Measurements from ENCODE around the gene CRTAP.
"Not testable (repeated sequence)": the region's sequence is repeated elsewhere in the genome, so short reads cannot be mapped to it uniquely, and the experiment has no call there.

The CRTAP gene

GRCh38 chr3:33124638-33125037 is 10.8 kb downstream of the CRTAP start:
- Histone ChIP-seq H3K9me3 (replicated peaks in 1 of 11) (no peaks in the 10 kb centered on the region), H3K4me1 (peaks cover 0 to 25% (median 23%) of the 10 kb centered on the region in 10 experiments; a peak in 15 of 20 replicates), H3K27ac (no peak overlapping the region), H3K4me2 (no peak overlapping the region), H3K9ac (no peak overlapping the region), H3K27me3 (no peaks in the 10 kb centered on the region), H4K20me1 (peaks cover 0 to 12% (median 0%) of the 10 kb centered on the region in 11 experiments; a peak in 7 of 22 replicates), H3K4me3 (no peak overlapping the region), H3K36me3 (peaks cover 71 to 98% (median 90%) of the 10 kb centered on the region in 11 experiments)
- no peak for TF ChIP-seq Cebpa-rat (IDR thresholded peaks at IDR 0.05)

- no peak overlapping the region for H3K9ac ChIP-seq
- peaks cover 73 to 98% (median 93%) of the 10 kb centered on the region in 11 experiments for H3K36me3 ChIP-seq
- no peak overlapping the region for H3K27ac ChIP-seq
- no peak overlapping the region for H3K4me2 ChIP-seq
- peaks cover 0 to 12% (median 0%) of the 10 kb centered on the region in 11 experiments; a peak in 4 of 22 replicates for H4K20me1 ChIP-seq
- H3K4me1 ChIP-seq = peaks cover 0 to 14% (median 13%) of the 10 kb centered on the region in 10 experiments; a peak in 15 of 20 replicates
- no peak overlapping the region for H3K4me3 ChIP-seq
- TF ChIP-seq Cebpa-rat (IDR thresholded peaks at IDR 0.05) = no peak
- no peaks in the 10 kb centered on the region for H3K27me3 ChIP-seq
- no peaks in the 10 kb centered on the region for H3K9me3 ChIP-seq (replicated peaks in 1 of 11)
Observed at GRCh38 chr3:33125840-33126239, 12.0 kb downstream of the CRTAP start.

GRCh38 chr3:33128706-33129105 is 14.9 kb downstream of the CRTAP start:
- TF ChIP-seq Cebpa-rat (IDR thresholded peaks at IDR 0.05) = no peak
- peaks cover 74 to 98% (median 92%) of the 10 kb centered on the region in 11 experiments for H3K36me3 ChIP-seq

GRCh38 chr3:33130144-33130543 is 16.3 kb downstream of the CRTAP start:
- Histone ChIP-seq H3K4me1 (peaks cover 0 to 8% (median 6%) of the 10 kb centered on the region in 10 experiments; a peak in 6 of 20 replicates), H3K9ac (no peak overlapping the region), H3K36me3 (peaks cover 72 to 98% (median 92%) of the 10 kb centered on the region in 11 experiments), H3K27ac (no peak overlapping the region), H3K27me3 (no peaks in the 10 kb centered on the region), H3K4me3 (no peak overlapping the region), H3K9me3 (replicated peaks in 1 of 11) (no peaks in the 10 kb centered on the region), H3K4me2 (no peak overlapping the region), H4K20me1 (peaks cover 0 to 19% (median 8%) of the 10 kb centered on the region in 11 experiments; a peak in 8 of 22 replicates)
- TF ChIP-seq Cebpa-rat (IDR thresholded peaks at IDR 0.05) = no peak

More at GRCh38 chr3:33128706-33129105, 14.9 kb downstream of the CRTAP start:
- no peaks in the 10 kb centered on the region for H3K9me3 ChIP-seq (replicated peaks in 1 of 11)
- H3K4me3 ChIP-seq = no peak overlapping the region
- no peak overlapping the region for H3K27ac ChIP-seq
- peaks cover 0 to 4% (median under 1%) of the 10 kb centered on the region in 10 experiments; a peak in 5 of 20 replicates for H3K4me1 ChIP-seq
- H3K9ac ChIP-seq = no peak overlapping the region
- H3K27me3 ChIP-seq = no peaks in the 10 kb centered on the region
- H4K20me1 ChIP-seq = peaks cover 0 to 19% (median 8%) of the 10 kb centered on the region in 11 experiments; a peak in 8 of 22 replicates
- H3K4me2 ChIP-seq = no peak overlapping the region

GRCh38 chr3:33131331-33132018 is 17.7 kb downstream of the CRTAP start:
- Histone ChIP-seq H3K27me3 (no peaks in the 10 kb centered on the region), H3K9ac (peak overlapping the region in 1 of 11 experiments; percentile 28; a peak in 1 of 22 replicates), H4K20me1 (peaks cover 0 to 19% (median 8%) of the 10 kb centered on the region in 11 experiments; a peak in 8 of 22 replicates), H3K4me2 (no peak overlapping the region), H3K4me1 (peaks cover 0 to 8% (median 6%) of the 10 kb centered on the region in 10 experiments; a peak in 6 of 20 replicates), H3K4me3 (no peak overlapping the region), H3K36me3 (peaks cover 70 to 98% (median 90%) of the 10 kb centered on the region in 11 experiments), H3K9me3 (replicated peaks in 1 of 11) (no peaks in the 10 kb centered on the region), H3K27ac (no peak overlapping the region)
- no peak for TF ChIP-seq Cebpa-rat (IDR thresholded peaks at IDR 0.05)

GRCh38 chr3:33132019-33132360 is 18.2 kb downstream of the CRTAP start:
- peaks cover 76 to 98% (median 90%) of the 10 kb centered on the region in 11 experiments for H3K36me3 ChIP-seq
- H3K9me3 ChIP-seq (replicated peaks in 1 of 11) = no peaks in the 10 kb centered on the region
- H3K9ac ChIP-seq = 0 out of 22 replicates have a peak overlapping the region, but pooled peaks of 1 of the 11 experiments have one; percentile 34
- peaks cover 0 to 19% (median 8%) of the 10 kb centered on the region in 11 experiments; a peak in 8 of 22 replicates for H4K20me1 ChIP-seq
- no peak overlapping the region for H3K27ac ChIP-seq
- no peak overlapping the region for H3K4me2 ChIP-seq
- TF ChIP-seq Cebpa-rat (IDR thresholded peaks at IDR 0.05) = no peak
- peaks cover 0 to 8% (median 6%) of the 10 kb centered on the region in 10 experiments; a peak in 6 of 20 replicates for H3K4me1 ChIP-seq
- no peak overlapping the region for H3K4me3 ChIP-seq
- H3K27me3 ChIP-seq = no peaks in the 10 kb centered on the region

GRCh38 chr3:33134026-33134625 is 20.3 kb downstream of the CRTAP start:
- no peak overlapping the region for H3K27ac ChIP-seq
- H3K36me3 ChIP-seq = peaks cover 80 to 93% (median 83%) of the 10 kb centered on the region in 11 experiments
- H4K20me1 ChIP-seq = peaks cover 0 to 14% (median 8%) of the 10 kb centered on the region in 11 experiments; a peak in 7 of 22 replicates
- no peaks in the 10 kb centered on the region for H3K9me3 ChIP-seq (replicated peaks in 1 of 11)
- no peak for TF ChIP-seq Cebpa-rat (IDR thresholded peaks at IDR 0.05)
- no peaks in the 10 kb centered on the region for H3K27me3 ChIP-seq
- peaks cover 0 to 8% (median 6%) of the 10 kb centered on the region in 10 experiments; a peak in 6 of 20 replicates for H3K4me1 ChIP-seq
- peak overlapping the region in 2 of 11 experiments; percentile 2 to 6; a peak in 1 of 22 replicates for H3K4me2 ChIP-seq
- H3K9ac ChIP-seq = peak overlapping the region in 1 of 11 experiments; percentile 30; a peak in 2 of 22 replicates
- H3K4me3 ChIP-seq = no peak overlapping the region

GRCh38 chr3:33137691-33138090 is 23.9 kb downstream of the CRTAP start:
- no peaks in the 10 kb centered on the region for H3K27me3 ChIP-seq
- H3K4me2 ChIP-seq = no peak overlapping the region
- H3K4me3 ChIP-seq = no peak overlapping the region
- peaks cover 72 to 97% (median 79%) of the 10 kb centered on the region in 11 experiments for H3K36me3 ChIP-seq
- H4K20me1 ChIP-seq = no peaks in the 10 kb centered on the region
- H3K9me3 ChIP-seq (replicated peaks in 1 of 11) = no peaks in the 10 kb centered on the region
- TF ChIP-seq Cebpa-rat (IDR thresholded peaks at IDR 0.05) = no peak
- H3K9ac ChIP-seq = no peak overlapping the region
- no peak overlapping the region for H3K27ac ChIP-seq
- H3K4me1 ChIP-seq = peaks cover 0 to 8% (median 6%) of the 10 kb centered on the region in 10 experiments; a peak in 6 of 20 replicates

GRCh38 chr3:33139006-33139623 is 25.3 kb downstream of the CRTAP start:
- not testable (repeated sequence) for H3K4me3 ChIP-seq; H3K9ac ChIP-seq; H3K9me3 ChIP-seq (replicated peaks in 1 of 11); H3K27ac ChIP-seq; H3K4me1 ChIP-seq; H3K27me3 ChIP-seq; H4K20me1 ChIP-seq; H3K4me2 ChIP-seq
- peaks cover 72 to 97% (median 79%) of the 10 kb centered on the region in 11 experiments for H3K36me3 ChIP-seq

Data from BLaER1 treated with 17β-estradiol and CSF1 and Interleukin-3, amounts not matched to agents 10 nM and 100 nM (cell line).